Measurements from ENCODE around the gene NT5DC1. TPM values are rescaled to one million over a fixed set of nuclear protein-coding genes. Genes with fewer than 3 reads are reported as not detected.

The NT5DC1 gene
- total RNA-seq, 1 experiment from 2014 or later, result 63.7 TPM

DNA sequence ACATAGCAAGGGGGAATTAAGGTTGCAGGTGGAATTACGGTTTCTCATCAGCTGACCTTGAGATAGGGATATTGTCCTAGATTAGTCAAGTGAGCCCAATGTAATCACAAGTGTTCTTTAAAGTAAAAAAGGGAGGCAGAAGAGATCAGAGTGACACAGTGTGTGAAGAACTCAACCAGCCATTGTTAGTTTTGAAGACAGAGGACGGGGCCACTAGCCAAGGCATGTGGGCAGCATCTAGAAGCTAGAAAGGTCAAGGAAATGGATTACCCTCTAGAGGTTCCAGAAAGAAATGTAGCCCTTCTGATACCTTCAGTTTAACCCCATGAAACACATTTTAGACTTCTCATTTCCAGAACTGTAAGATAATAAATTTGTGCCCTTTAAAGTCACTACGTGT lies 197.6 kb downstream of the NT5DC1 start:
- TF ChIP-seq CBX3 (IDR thresholded peaks at IDR 0.05; ENCODE audit: low read depth) (0 out of 2 replicates have a peak, but pooled peaks have one; percentile 24), ELF1 (IDR thresholded peaks at IDR 0.05; ENCODE audit: borderline replicate concordance, low read depth) (no peak)
- Histone ChIP-seq H3K4me1 (ENCODE audit: control insufficient read depth in 1 of 2, insufficient read depth in 2 of 2, low read length in 2 of 2) (no peaks in the 10 kb centered on the region), H2AFZ (ENCODE audit: low read depth, low read length, poor library complexity, severe bottlenecking) (no peak overlapping the region), H3K27me3 (ENCODE audit: insufficient read depth, low read length) (no peaks in the 10 kb centered on the region), H3K36me3 (ENCODE audit: control insufficient read depth in 1 of 2, insufficient read depth in 2 of 2, low read length in 2 of 2) (no peaks in the 10 kb centered on the region), H3K4me3 (replicated peaks in 1 of 2; ENCODE audit: low read depth in 1 of 2, low read length in 2 of 2) (no peak overlapping the region), H3K79me2 (ENCODE audit: insufficient read depth, low read length) (no peaks in the 10 kb centered on the region), H3K27ac (ENCODE audit: low read depth, low read length) (no peak overlapping the region), H4K20me1 (ENCODE audit: insufficient read depth) (no peaks in the 10 kb centered on the region), H3K4me2 (ENCODE audit: low read length) (no peak overlapping the region), H3K9me2 (ENCODE audit: insufficient read depth) (no peaks in the 10 kb centered on the region), H3K9ac (ENCODE audit: low read length) (no peak overlapping the region), H3K9me3 (ENCODE audit: control insufficient read depth in 1 of 2, insufficient read depth in 1 of 2, low read depth in 1 of 2, low read length in 2 of 2) (no peaks in the 10 kb centered on the region)
- RAD21 ChIA-PET (ENCODE audit: low non-redundant PET in 1 of 2, low total read pairs in 2 of 2, uncharacterized antibody in 2 of 2, unreplicated experiment in 2 of 2), result no interaction called here
- POLR2A ChIA-PET, result no interaction called here
- BruUV-seq (replicated peaks), result no TSS peak
- DNase-seq (ENCODE audit: low read depth, low spot score), result no peak
- ATAC-seq, result no peak
- CTCF ChIA-PET, result no interaction called here
- intact Hi-C loops (cut with micrococcal nuclease), result no loop called here

DNA sequence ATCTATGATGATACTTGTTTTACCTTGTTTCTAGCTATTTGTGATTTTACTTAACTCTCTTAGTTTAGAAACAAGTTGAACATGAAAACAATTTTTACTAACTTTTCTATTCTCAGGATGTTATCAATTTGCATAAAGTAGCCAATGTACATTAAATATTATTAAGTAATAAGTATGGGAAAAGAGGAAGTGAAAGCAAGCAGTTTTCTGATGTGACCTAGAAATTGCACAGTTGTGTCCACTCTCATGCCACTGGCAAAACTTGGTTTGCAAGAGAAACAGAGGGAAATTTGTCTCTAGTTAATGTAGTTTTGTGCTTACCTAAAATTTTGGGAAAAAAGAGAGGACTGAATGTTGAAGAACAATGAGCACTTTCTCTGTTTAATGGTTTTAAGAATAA lies 198.3 kb downstream of the NT5DC1 start:
- BruUV-seq (replicated peaks), result no TSS peak
- Histone ChIP-seq H3K27me3 (ENCODE audit: insufficient read depth, low read length) (no peaks in the 10 kb centered on the region), H4K20me1 (ENCODE audit: insufficient read depth) (no peaks in the 10 kb centered on the region), H3K79me2 (ENCODE audit: insufficient read depth, low read length) (no peaks in the 10 kb centered on the region), H3K9me2 (ENCODE audit: insufficient read depth) (no peaks in the 10 kb centered on the region), H3K4me2 (ENCODE audit: low read length) (no peak overlapping the region), H3K4me3 (replicated peaks in 1 of 2; ENCODE audit: low read depth in 1 of 2, low read length in 2 of 2) (no peak overlapping the region), H3K36me3 (ENCODE audit: control insufficient read depth in 1 of 2, insufficient read depth in 2 of 2, low read length in 2 of 2) (no peaks in the 10 kb centered on the region), H2AFZ (ENCODE audit: low read depth, low read length, poor library complexity, severe bottlenecking) (no peak overlapping the region), H3K4me1 (ENCODE audit: control insufficient read depth in 1 of 2, insufficient read depth in 2 of 2, low read length in 2 of 2) (no peaks in the 10 kb centered on the region), H3K9ac (ENCODE audit: low read length) (no peak overlapping the region), H3K9me3 (ENCODE audit: control insufficient read depth in 1 of 2, insufficient read depth in 1 of 2, low read depth in 1 of 2, low read length in 2 of 2) (no peaks in the 10 kb centered on the region), H3K27ac (ENCODE audit: low read depth, low read length) (no peak overlapping the region)
- intact Hi-C loops (cut with micrococcal nuclease), result no loop called here
- no peak for DNase-seq (ENCODE audit: low read depth, low spot score)
- ChIA-PET CTCF (no interaction called here), RAD21 (ENCODE audit: low non-redundant PET in 1 of 2, low total read pairs in 2 of 2, uncharacterized antibody in 2 of 2, unreplicated experiment in 2 of 2) (no interaction called here), POLR2A (no interaction called here)
- TF ChIP-seq, protein P1, sequence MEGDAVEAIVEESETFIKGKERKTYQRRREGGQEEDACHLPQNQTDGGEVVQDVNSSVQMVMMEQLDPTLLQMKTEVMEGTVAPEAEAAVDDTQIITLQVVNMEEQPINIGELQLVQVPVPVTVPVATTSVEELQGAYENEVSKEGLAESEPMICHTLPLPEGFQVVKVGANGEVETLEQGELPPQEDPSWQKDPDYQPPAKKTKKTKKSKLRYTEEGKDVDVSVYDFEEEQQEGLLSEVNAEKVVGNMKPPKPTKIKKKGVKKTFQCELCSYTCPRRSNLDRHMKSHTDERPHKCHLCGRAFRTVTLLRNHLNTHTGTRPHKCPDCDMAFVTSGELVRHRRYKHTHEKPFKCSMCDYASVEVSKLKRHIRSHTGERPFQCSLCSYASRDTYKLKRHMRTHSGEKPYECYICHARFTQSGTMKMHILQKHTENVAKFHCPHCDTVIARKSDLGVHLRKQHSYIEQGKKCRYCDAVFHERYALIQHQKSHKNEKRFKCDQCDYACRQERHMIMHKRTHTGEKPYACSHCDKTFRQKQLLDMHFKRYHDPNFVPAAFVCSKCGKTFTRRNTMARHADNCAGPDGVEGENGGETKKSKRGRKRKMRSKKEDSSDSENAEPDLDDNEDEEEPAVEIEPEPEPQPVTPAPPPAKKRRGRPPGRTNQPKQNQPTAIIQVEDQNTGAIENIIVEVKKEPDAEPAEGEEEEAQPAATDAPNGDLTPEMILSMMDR (IDR thresholded peaks at IDR 0.05 in 2 of 3, conservative IDR thresholded peaks at IDR 0.05 in 1 of 3; ENCODE audit: borderline replicate concordance in 1 of 3, insufficient read depth in 1 of 3, low read depth in 2 of 3, low read length in 2 of 3), result no peak
- TF ChIP-seq EZH2 (IDR thresholded peaks at IDR 0.05) (no peak), POLR2A (IDR thresholded peaks at IDR 0.05; ENCODE audit: borderline replicate concordance, extremely low read depth, insufficient read depth, insufficient read length) (no peak), POLR2AphosphoS5 (IDR thresholded peaks at IDR 0.05; ENCODE audit: low read depth, low read length) (no peak)
- no peak for ATAC-seq

Other genes starting within 250 kb of the NT5DC1 start
- gene FRK, start 40.0 kb upstream of the NT5DC1 start, total RNA-seq (2021; ENCODE audit: unreplicated experiment), result 3.7 TPM
- gene COL10A1, start 25.3 kb downstream of the NT5DC1 start, total RNA-seq (2021; ENCODE audit: unreplicated experiment), result not detected
- gene TSPYL4, start 153.2 kb downstream of the NT5DC1 start, total RNA-seq (2021; ENCODE audit: unreplicated experiment), result 5.4 TPM
- 70.3 TPM for gene TSPYL1, start 179.1 kb downstream of the NT5DC1 start, total RNA-seq (2021; ENCODE audit: unreplicated experiment)